Endodermal cell (in vitro differentiated cells): ENCODE measurements around the gene NHP2. TPM values are rescaled to one million over a fixed set of nuclear protein-coding genes. Genes with fewer than 3 reads are reported as not detected.

ENCODE experiments used
- DNase-seq: peaks from one replicate; pipeline ENCODE4 v3.0.0-alpha.2; 2017
- H3K27ac ChIP-seq: 2 replicates; pipeline ENCODE4 v1.5.1; 2013; ENCODE audit warnings: mild to moderate bottlenecking, low read depth, low read length, moderate library complexity
- H3K27me3 ChIP-seq: 2 replicates; pipeline ENCODE4 v1.6.1; 2013; ENCODE audit warnings: mild to moderate bottlenecking, low read length, moderate library complexity; ENCODE audit not compliant: insufficient read depth, control insufficient read depth, poor library complexity, severe bottlenecking
- H3K36me3 ChIP-seq: 2 replicates; pipeline ENCODE4 v1.7.0; 2013; ENCODE audit warnings: mild to moderate bottlenecking, low read length, moderate library complexity; ENCODE audit not compliant: control insufficient read depth, insufficient read depth
- H3K4me1 ChIP-seq: one replicate; pipeline ENCODE4 v1.7.0; 2013; ENCODE audit warnings: low read length; ENCODE audit not compliant: control insufficient read depth, insufficient read depth
- H3K4me3 ChIP-seq: 2 replicates; pipeline ENCODE4 v1.5.1; 2013; ENCODE audit warnings: mild to moderate bottlenecking, low read length, moderate library complexity
- H3K9ac ChIP-seq: 2 replicates; pipeline ENCODE4 v1.6.1; 2013; ENCODE audit warnings: mild to moderate bottlenecking, low read length, moderate library complexity; ENCODE audit not compliant: poor library complexity, severe bottlenecking; ENCODE audit errors: extremely low read depth
- H3K9me3 ChIP-seq: 2 replicates; pipeline ENCODE4 v1.6.1; 2013; ENCODE audit warnings: mild to moderate bottlenecking, low read length, moderate library complexity; ENCODE audit not compliant: control insufficient read depth
- H3K27ac Mint-ChIP-seq: 2 replicates; pipeline ENCODE4 v1.8.0; 2020; ENCODE audit warnings: mixed read lengths
- H3K27me3 Mint-ChIP-seq: 2 replicates; pipeline ENCODE4 v1.8.0; 2021; ENCODE audit warnings: mild to moderate bottlenecking, mixed read lengths; ENCODE audit not compliant: insufficient read depth
- H3K36me3 Mint-ChIP-seq: 2 replicates; pipeline ENCODE4 v1.8.0; 2020; ENCODE audit warnings: low read depth, mixed read lengths
- H3K4me1 Mint-ChIP-seq: 2 replicates; pipeline ENCODE4 v1.8.0; 2020; ENCODE audit warnings: mixed read lengths
- H3K4me3 Mint-ChIP-seq: 2 replicates; pipeline ENCODE4 v1.8.0; 2020; ENCODE audit warnings: mild to moderate bottlenecking, moderate library complexity, mixed read lengths
- H3K9me3 Mint-ChIP-seq: 2 replicates; pipeline ENCODE4 v1.8.0; 2020; ENCODE audit warnings: mild to moderate bottlenecking, mixed read lengths
- CTCF ChIP-seq: fragments of 200-600 bp; sonication (generic); conservative IDR thresholded peaks from 2 replicates; pipeline ENCODE4 v1.5.0; 2021; ENCODE audit warnings: antibody characterized with exemption, mild to moderate bottlenecking
- WGBS, 2 experiments: methylation state at CpG; one replicate each; pipeline versions ENCODE4 v1.1.5 to v1.1.7; 2013; ENCODE audit warnings: missing lambda C conversion rate in 2 of 2, mixed read lengths in 1 of 2; ENCODE audit not compliant: insufficient coverage in 1 of 2, insufficient read length in 1 of 2; 5-methylcytosine and 5-hydroxymethylcytosine counted together
- total RNA-seq, 2 donors: library from RNA; stranded (reverse); fragmentation: NEBNext Ultra II Directional in 1 of 2; extraction: Animal tissue kit (Norgen Biotek cat#: 25700) in 1 of 2; gene quantifications; 2 replicates in 1 of 2; 3 replicates in 1 of 2; pipeline ENCODE4 v1.2.1, GENCODE V29; 2021

NHP2 gene
- total RNA-seq, 2 donors from 2014 or later, result 174 to 176 TPM

GRCh38 chr5:178191661-178192060 lies 38.0 kb upstream of the NHP2 start:
- no peaks in the 10 kb centered on the region for H3K27me3 ChIP-seq
- H3K4me1 Mint-ChIP-seq, result peaks cover 4% of the 10 kb centered on the region
- peaks cover 16% of the 10 kb centered on the region for H3K9me3 ChIP-seq
- H3K9me3 Mint-ChIP-seq, result peaks cover 19% of the 10 kb centered on the region
- H3K36me3 Mint-ChIP-seq, result peaks cover 2% of the 10 kb centered on the region
- no peaks in the 10 kb centered on the region for H3K36me3 ChIP-seq
- no peak overlapping the region for H3K4me3 Mint-ChIP-seq
- no peak for DNase-seq
- H3K27ac Mint-ChIP-seq, result no peak overlapping the region
- no peak overlapping the region for H3K9ac ChIP-seq
- TF ChIP-seq CTCF, result no peak
- H3K4me1 ChIP-seq, result no peaks in the 10 kb centered on the region
- H3K27me3 Mint-ChIP-seq, result peaks cover 7% of the 10 kb centered on the region
- no peak overlapping the region for H3K27ac ChIP-seq
- WGBS, 2 experiments, result 78 to 80% methylated on average over 1 to 4 of the region's 4 CpGs
- no peak overlapping the region for H3K4me3 ChIP-seq

GRCh38 chr5:178189433-178189832 lies 35.7 kb upstream of the NHP2 start:
- DNase-seq, result peak; percentile 12
- Histone ChIP-seq H3K9me3 (peaks cover 16% of the 10 kb centered on the region), H3K9ac (no peak overlapping the region), H3K27me3 (no peaks in the 10 kb centered on the region), H3K36me3 (no peaks in the 10 kb centered on the region), H3K4me1 (no peaks in the 10 kb centered on the region), H3K4me3 (no peak overlapping the region), H3K27ac (no peak overlapping the region)
- Mint-ChIP-seq H3K4me3 (no peak overlapping the region), H3K27me3 (peaks cover 4% of the 10 kb centered on the region), H3K36me3 (peaks cover 2% of the 10 kb centered on the region), H3K4me1 (no peaks in the 10 kb centered on the region), H3K9me3 (peaks cover 19% of the 10 kb centered on the region), H3K27ac (no peak overlapping the region)
- TF ChIP-seq CTCF, result no peak
- WGBS, 2 experiments, result 41 to 44% methylated on average over 2 of the region's 2 CpGs

GRCh38 chr5:178187014-178187413 lies 33.3 kb upstream of the NHP2 start, which contains the start of gene GMCL2:
Gene GMCL2 (minus strand): TSS chr5:178187371. CDS start chr5:178187299, 72 bp downstream.
- Mint-ChIP-seq H3K4me3 (no peak within 1 kb of the TSS), H3K4me1 (peaks cover 6% of the 10 kb centered on the region), H3K9me3 (peaks cover 8% of the 10 kb centered on the region), H3K36me3 (no peaks in the 10 kb centered on the region), H3K27me3 (no peaks in the 10 kb centered on the region), H3K27ac (no peak within 1 kb of the TSS)
- DNase-seq, result no peak
- H3K27me3 ChIP-seq, result no peaks in the 10 kb centered on the region
- TF ChIP-seq CTCF, result no peak
- H3K27ac ChIP-seq, result no peak within 1 kb of the TSS
- no peaks in the 10 kb centered on the region for H3K4me1 ChIP-seq
- H3K9me3 ChIP-seq, result peaks cover 3% of the 10 kb centered on the region
- no peak within 1 kb of the TSS for H3K9ac ChIP-seq
- H3K36me3 ChIP-seq, result no peaks in the 10 kb centered on the region
- H3K4me3 ChIP-seq, result no peak within 1 kb of the TSS
- WGBS, 2 experiments, result 93 to 95% methylated on average over 10 to 27 of the region's 27 CpGs
